Activated CD4-positive, alpha-beta T cell treated with anti-CD3 and anti-CD28 coated beads, Interleukin-2, amount 10 ng/mL, durations not matched to agents 24 days and 14 days (primary cell): ENCODE measurements around the gene ASXL2. TPM values are rescaled to one million over a fixed set of nuclear protein-coding genes. Genes with fewer than 3 reads are reported as not detected.

Source experiments
- DNase-seq: peaks from one replicate; pipeline ENCODE4 v3.0.0; 2022
- H3K27ac Mint-ChIP-seq: one replicate; pipeline ENCODE4 v1.8.0; 2022; ENCODE audit warnings: mild to moderate bottlenecking, mixed read lengths
- H3K27me3 Mint-ChIP-seq: one replicate; pipeline ENCODE4 v1.8.0; 2022; ENCODE audit warnings: mixed read lengths
- H3K36me3 Mint-ChIP-seq: one replicate; pipeline ENCODE4 v1.8.0; 2022; ENCODE audit warnings: low read depth, mild to moderate bottlenecking, mixed read lengths
- H3K4me1 Mint-ChIP-seq: one replicate; pipeline ENCODE4 v1.8.0; 2021; ENCODE audit warnings: mixed read lengths
- H3K4me3 Mint-ChIP-seq: one replicate; pipeline ENCODE4 v1.8.0; 2022; ENCODE audit warnings: mild to moderate bottlenecking, moderate library complexity, mixed read lengths
- H3K9me3 Mint-ChIP-seq: one replicate; pipeline ENCODE4 v1.8.0; 2021; ENCODE audit warnings: mixed read lengths
- intact Hi-C: fragments of 100-400 bp; cut with micrococcal nuclease; formaldehyde crosslinking; loops from one replicate; pipeline ENCODE4 v1.15.1; 2023
- total RNA-seq: library from RNA; stranded (reverse); gene quantifications from 2 replicates; pipeline ENCODE4 v1.2.3, GENCODE V29; 2022

Gene ASXL2
- total RNA-seq, 1 donor from 2014 or later, result 57.4 TPM

DNA sequence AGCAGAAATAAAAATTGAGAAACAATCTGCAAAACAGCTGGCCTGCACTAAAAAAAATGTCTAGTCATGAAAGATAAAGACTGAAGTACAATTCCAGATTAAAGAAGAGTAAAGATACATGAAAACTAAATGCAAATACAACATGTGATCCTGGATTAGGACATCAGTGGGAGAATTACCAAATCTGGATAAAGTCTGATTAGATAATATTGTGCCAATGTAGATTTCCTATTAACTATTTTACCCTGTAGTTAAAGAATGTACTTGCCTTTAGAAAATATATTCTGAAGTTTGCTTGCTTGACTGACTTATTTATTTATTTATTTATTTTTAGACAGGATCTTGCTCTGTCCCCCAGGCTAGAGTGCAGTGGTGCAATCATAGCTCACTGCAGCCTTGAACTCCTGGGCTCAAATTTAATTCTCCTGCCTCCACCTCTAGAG is 58.7 kb downstream of the ASXL2 start:
- no peaks in the 10 kb centered on the region for H3K27me3 Mint-ChIP-seq
- H3K4me1 Mint-ChIP-seq, result peaks cover 63% of the 10 kb centered on the region
- no peak for DNase-seq
- H3K36me3 Mint-ChIP-seq, result peaks cover 38% of the 10 kb centered on the region
- H3K4me3 Mint-ChIP-seq, result no peak overlapping the region
- H3K27ac Mint-ChIP-seq, result no peak overlapping the region
- peaks cover 5% of the 10 kb centered on the region for H3K9me3 Mint-ChIP-seq
- intact Hi-C loops, result no loop called here

GRCh38 chr2:25817630-25818029 is 60.7 kb downstream of the ASXL2 start:
- intact Hi-C loops, result loop anchor here (1.0 to 2.0 kb wide), 6 partner anchors 8 to 61 kb away; partner anchors contain the start of gene ASXL2
- H3K9me3 Mint-ChIP-seq, result peaks cover 5% of the 10 kb centered on the region
- H3K27me3 Mint-ChIP-seq, result no peaks in the 10 kb centered on the region
- peak; percentile 68 for DNase-seq
- H3K4me1 Mint-ChIP-seq, result peaks cover 58% of the 10 kb centered on the region
- H3K27ac Mint-ChIP-seq, result peak overlapping the region; percentile 85
- H3K4me3 Mint-ChIP-seq, result peak overlapping the region; percentile 32
- H3K36me3 Mint-ChIP-seq, result peaks cover 38% of the 10 kb centered on the region

- Mint-ChIP-seq H3K27me3 (no peaks in the 10 kb centered on the region), H3K36me3 (peaks cover 32% of the 10 kb centered on the region), H3K27ac (peak overlapping the region; percentile 85), H3K4me1 (peaks cover 52% of the 10 kb centered on the region), H3K9me3 (peaks cover 5% of the 10 kb centered on the region), H3K4me3 (peak overlapping the region; percentile 30)
- intact Hi-C loops, result loop anchor here (1.0 to 2.0 kb wide), 6 partner anchors 8 to 61 kb away; partner anchors contain the start of gene ASXL2
- peak; percentile 28 for DNase-seq
Measured at GRCh38 chr2:25817006-25817405, 61.3 kb downstream of the ASXL2 start.

GRCh38 chr2:25816249-25816648 is 62.0 kb downstream of the ASXL2 start:
- H3K4me3 Mint-ChIP-seq, result peak overlapping the region; percentile 16
- no peaks in the 10 kb centered on the region for H3K9me3 Mint-ChIP-seq
- H3K27ac Mint-ChIP-seq, result peak overlapping the region; percentile 70

GRCh38 chr2:25814681-25815080 is 63.6 kb downstream of the ASXL2 start:
- intact Hi-C loops, result no loop called here
- H3K36me3 Mint-ChIP-seq, result peaks cover 28% of the 10 kb centered on the region
- no peaks in the 10 kb centered on the region for H3K27me3 Mint-ChIP-seq
- H3K27ac Mint-ChIP-seq, result no peak overlapping the region
- no peaks in the 10 kb centered on the region for H3K9me3 Mint-ChIP-seq
- peak; percentile 20 for DNase-seq
- no peak overlapping the region for H3K4me3 Mint-ChIP-seq
- H3K4me1 Mint-ChIP-seq, result peaks cover 53% of the 10 kb centered on the region

More at GRCh38 chr2:25816249-25816648, 62.0 kb downstream of the ASXL2 start:
- Mint-ChIP-seq H3K27me3 (no peaks in the 10 kb centered on the region), H3K4me1 (peaks cover 47% of the 10 kb centered on the region), H3K36me3 (peaks cover 28% of the 10 kb centered on the region)
- intact Hi-C loops, result loop anchor here (2.0 kb wide), 1 partner anchor 21 kb away; no protein-coding TSS in a partner anchor
- peak; percentile 23 for DNase-seq

DNA sequence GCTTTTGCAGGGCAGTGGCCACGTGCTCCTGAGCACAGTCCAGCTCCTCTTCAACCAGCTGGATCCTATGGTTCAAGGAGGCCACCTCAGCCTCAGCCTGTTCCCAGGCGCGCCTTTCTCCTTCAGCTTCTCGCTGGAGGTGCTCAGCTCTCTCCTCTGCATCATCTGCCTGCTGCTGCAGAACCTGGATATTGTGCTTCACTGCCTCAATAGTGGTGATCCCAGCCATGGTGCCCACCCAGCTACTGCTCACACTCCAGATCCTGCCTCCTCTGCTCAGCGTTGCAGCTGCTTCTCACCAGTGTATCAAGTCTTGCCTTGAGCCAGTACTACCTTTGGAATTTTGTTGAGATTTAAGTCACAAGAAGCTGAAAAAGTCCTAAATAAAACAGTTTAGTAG is 67.9 kb downstream of the ASXL2 start:
- Mint-ChIP-seq H3K9me3 (no peaks in the 10 kb centered on the region), H3K36me3 (peaks cover 23% of the 10 kb centered on the region), H3K4me1 (peaks cover 49% of the 10 kb centered on the region), H3K27ac (no peak overlapping the region), H3K4me3 (no peak overlapping the region), H3K27me3 (no peaks in the 10 kb centered on the region)
- intact Hi-C loops, result no loop called here
- peak; percentile 51 for DNase-seq

DNA sequence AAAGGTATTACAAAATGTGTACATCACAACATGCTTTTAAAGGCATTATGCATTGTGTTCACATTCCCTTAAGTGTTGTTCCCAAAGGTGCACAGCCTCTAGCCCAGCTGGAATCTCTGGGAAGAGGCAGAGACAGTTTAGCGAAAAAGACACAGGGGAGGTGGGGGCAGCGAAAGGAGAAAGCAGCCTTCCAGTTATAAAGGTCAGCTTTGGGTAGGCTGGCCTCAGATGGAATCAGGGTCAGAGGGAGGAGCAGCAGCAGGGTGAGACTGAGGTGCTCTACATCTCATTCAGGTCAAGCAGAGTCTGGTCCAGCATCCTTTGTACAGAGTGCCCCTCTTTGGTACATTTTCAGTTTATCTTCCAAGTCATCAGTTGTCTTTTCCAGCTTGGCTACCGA is 68.6 kb downstream of the ASXL2 start:
- Mint-ChIP-seq H3K27me3 (no peaks in the 10 kb centered on the region), H3K4me3 (no peak overlapping the region), H3K27ac (no peak overlapping the region), H3K9me3 (no peaks in the 10 kb centered on the region), H3K36me3 (peaks cover 21% of the 10 kb centered on the region), H3K4me1 (peaks cover 46% of the 10 kb centered on the region)
- DNase-seq, result no peak
- intact Hi-C loops, result loop anchor here (1.0 kb wide), 1 partner anchor 8 kb away; no protein-coding TSS in a partner anchor

DNA sequence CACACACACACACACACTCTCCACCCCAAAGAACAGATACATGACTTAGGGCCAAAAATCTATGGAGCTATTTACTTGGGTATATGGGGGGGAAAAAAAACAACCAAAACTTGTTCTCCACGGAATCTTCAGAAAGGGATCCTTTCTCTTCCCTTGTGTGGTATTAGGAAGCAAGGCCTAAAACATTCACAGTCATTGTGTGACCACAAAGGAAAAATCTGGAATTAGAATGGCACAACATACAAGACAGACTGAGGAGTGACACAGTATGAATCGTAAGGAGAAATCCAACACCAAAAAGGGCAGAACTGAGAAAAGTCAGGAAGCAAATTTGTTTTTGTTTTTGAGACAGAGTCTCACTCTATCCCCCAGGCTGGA is 70.3 kb downstream of the ASXL2 start:
- Mint-ChIP-seq H3K4me1 (peaks cover 50% of the 10 kb centered on the region), H3K4me3 (no peak overlapping the region), H3K27ac (no peak overlapping the region), H3K36me3 (peaks cover 36% of the 10 kb centered on the region), H3K27me3 (no peaks in the 10 kb centered on the region), H3K9me3 (no peaks in the 10 kb centered on the region)
- intact Hi-C loops, result no loop called here
- no peak for DNase-seq

DNA sequence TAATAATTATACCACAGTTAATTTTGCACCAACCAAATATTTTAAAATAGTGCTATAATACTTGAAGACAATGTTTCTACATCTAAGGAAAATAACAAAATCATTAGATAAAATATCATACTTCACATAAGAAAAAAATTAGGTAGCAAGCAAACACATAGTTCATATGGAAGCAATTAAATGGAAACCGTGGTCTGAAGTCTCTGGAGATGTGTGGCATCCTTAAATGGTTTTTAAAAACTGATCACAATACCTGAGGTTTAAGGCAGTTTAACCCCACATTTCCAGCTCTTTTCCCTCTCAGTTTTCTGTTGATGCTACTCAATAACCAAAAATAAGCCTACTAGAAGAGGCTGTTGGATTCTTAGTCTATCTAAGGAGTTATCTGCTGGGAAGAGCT is 71.3 kb downstream of the ASXL2 start:
- intact Hi-C loops, result no loop called here
- no peaks in the 10 kb centered on the region for H3K27me3 Mint-ChIP-seq
- DNase-seq, result peak; percentile 40
- peaks cover 52% of the 10 kb centered on the region for H3K4me1 Mint-ChIP-seq
- H3K36me3 Mint-ChIP-seq, result peaks cover 39% of the 10 kb centered on the region
- no peak overlapping the region for H3K4me3 Mint-ChIP-seq
- H3K9me3 Mint-ChIP-seq, result no peaks in the 10 kb centered on the region
- no peak overlapping the region for H3K27ac Mint-ChIP-seq

- H3K27me3 Mint-ChIP-seq, result no peaks in the 10 kb centered on the region
- H3K4me1 Mint-ChIP-seq, result peaks cover 57% of the 10 kb centered on the region
- peak; percentile 22 for DNase-seq
- no peak overlapping the region for H3K4me3 Mint-ChIP-seq
- H3K36me3 Mint-ChIP-seq, result peaks cover 44% of the 10 kb centered on the region
- intact Hi-C loops, result no loop called here
- peak overlapping the region; percentile 18 for H3K27ac Mint-ChIP-seq
- H3K9me3 Mint-ChIP-seq, result no peaks in the 10 kb centered on the region
Measured at GRCh38 chr2:25805987-25806386, 72.3 kb downstream of the ASXL2 start.

DNA sequence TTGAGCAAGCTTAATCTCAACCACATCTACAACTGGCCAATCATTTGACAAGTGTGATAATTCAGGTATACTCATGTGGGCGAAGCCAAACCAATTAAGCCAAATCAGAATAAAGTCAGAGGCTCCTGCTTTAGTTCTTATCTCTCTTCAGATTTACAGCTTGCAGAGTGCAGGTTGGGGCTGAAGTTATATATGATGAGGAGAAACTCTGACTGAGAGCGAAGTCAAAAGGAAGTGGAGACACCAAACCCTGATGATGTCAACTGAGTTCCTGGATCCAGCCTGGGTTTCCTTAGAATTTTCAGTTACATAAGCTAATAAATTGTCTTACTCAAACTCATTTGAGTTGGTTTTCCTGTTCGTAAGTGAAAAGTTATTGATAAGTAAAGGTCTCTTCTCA is 73.9 kb downstream of the ASXL2 start:
- Mint-ChIP-seq H3K27me3 (no peaks in the 10 kb centered on the region), H3K9me3 (no peaks in the 10 kb centered on the region), H3K36me3 (peaks cover 42% of the 10 kb centered on the region), H3K4me3 (peak overlapping the region; percentile 24), H3K4me1 (peaks cover 52% of the 10 kb centered on the region), H3K27ac (peak overlapping the region; percentile 59)
- intact Hi-C loops, result no loop called here
- no peak for DNase-seq

DNA sequence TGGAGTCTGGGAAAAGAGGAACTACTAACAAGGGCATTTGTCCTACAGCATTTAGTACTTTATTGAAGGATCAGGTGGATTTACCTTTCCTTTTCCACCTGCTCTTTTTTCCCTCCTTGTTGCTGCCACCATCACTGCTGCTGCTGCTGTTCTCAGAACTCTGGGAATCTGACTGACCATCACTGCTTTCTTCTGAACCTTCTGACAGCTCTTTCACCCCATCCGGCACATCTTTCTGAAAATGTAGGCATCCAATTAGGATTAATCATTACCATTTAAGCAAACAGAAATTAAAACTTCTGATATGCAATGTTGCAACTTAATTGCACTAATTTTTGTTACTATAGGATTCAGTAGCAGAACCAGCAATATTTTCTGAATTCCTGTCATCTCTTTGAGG is 79.0 kb downstream of the ASXL2 start:
- DNase-seq, result no peak
- Mint-ChIP-seq H3K27ac (peak overlapping the region; percentile 4), H3K4me3 (no peak overlapping the region), H3K27me3 (no peaks in the 10 kb centered on the region), H3K4me1 (peaks cover 64% of the 10 kb centered on the region), H3K36me3 (peaks cover 67% of the 10 kb centered on the region), H3K9me3 (no peaks in the 10 kb centered on the region)
- intact Hi-C loops, result loop anchor here (10.0 kb wide), 1 partner anchor 56 kb away; no protein-coding TSS in a partner anchor

DNA sequence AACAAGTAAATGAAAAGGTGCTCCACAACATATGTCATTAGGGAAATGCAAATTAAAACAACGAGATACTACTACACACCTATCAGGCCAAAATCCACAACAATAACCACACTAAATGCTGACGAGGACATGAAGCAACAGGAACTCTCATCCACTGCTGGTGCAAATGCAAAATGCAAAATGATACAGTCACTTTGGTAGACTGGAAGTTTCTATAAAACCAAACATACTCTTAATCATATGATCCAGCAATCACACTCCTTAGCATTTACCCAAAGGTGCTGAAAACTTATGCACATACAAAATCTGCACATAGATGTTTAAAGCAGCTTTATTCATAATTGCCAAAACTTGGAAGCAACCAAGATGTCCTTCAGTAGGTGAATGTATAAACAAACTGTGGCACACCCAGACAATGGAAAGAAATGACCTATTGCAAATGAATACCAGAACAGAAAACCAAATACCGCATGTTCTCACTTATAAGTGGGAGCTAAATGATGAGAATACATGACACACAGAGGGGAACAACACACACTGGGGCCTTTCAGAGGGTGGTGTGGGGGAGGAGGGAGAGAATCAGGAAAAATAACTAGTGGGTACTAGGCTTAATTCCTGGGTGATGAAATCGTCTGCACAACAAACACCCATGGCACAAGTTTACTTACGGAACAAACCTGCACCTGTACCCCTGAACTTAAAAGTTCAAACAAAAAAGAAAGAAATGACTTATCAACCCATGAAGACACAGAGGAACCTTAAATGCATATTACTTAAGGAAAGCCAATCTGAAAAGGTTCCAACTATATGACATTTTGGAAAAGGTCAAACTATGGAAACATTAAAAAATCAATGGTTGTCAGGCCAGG is 80.4 kb downstream of the ASXL2 start:
- Mint-ChIP-seq H3K27me3 (no peaks in the 10 kb centered on the region), H3K4me3 (peak overlapping the region; percentile 7), H3K36me3 (peaks cover 63% of the 10 kb centered on the region), H3K4me1 (peaks cover 65% of the 10 kb centered on the region), H3K9me3 (no peaks in the 10 kb centered on the region), H3K27ac (peak overlapping the region; percentile 81)
- DNase-seq, result no peak
- intact Hi-C loops, result loop anchor here (1.0 to 10.0 kb wide), 2 partner anchors 10 to 57 kb away; no protein-coding TSS in a partner anchor
